SU-DHL-6 (cell line): ENCODE measurements around the gene SP140L.

Experiments used
- H2AFZ ChIP-seq: fragments of 200-600 bp; sonication (generic); 2 replicates; pipeline ENCODE4 v1.6.1; 2014; ENCODE audit warnings: low read depth, mild to moderate bottlenecking, moderate library complexity, mixed read lengths, antibody characterized with exemption, low read length; ENCODE audit not compliant: severe bottlenecking
- H3F3A ChIP-seq: fragments of 200-600 bp; shearing (Covaris generic); 2 replicates; pipeline ENCODE4 v1.6.0; 2016; ENCODE audit warnings: antibody characterized with exemption, mild to moderate bottlenecking; ENCODE audit not compliant: insufficient read depth
- H3K27ac ChIP-seq: fragments of 200-600 bp; sonication (generic); 2 replicates; pipeline ENCODE4 v1.5.1; 2016; ENCODE audit warnings: low read depth, mild to moderate bottlenecking, low read length, moderate library complexity, mixed read lengths
- H3K27me3 ChIP-seq: fragments of 200-600 bp; sonication (generic), shearing (Covaris generic); 2 replicates; pipeline ENCODE4 v1.6.0; 2014; ENCODE audit warnings: mild to moderate bottlenecking, low read length
- H3K36me3 ChIP-seq: fragments of 200-600 bp; sonication (generic); 2 replicates; pipeline ENCODE4 v1.6.1; 2014; ENCODE audit warnings: mild to moderate bottlenecking, low read length, mixed read lengths
- H3K4me2 ChIP-seq: fragments of 300-600, 200-600 bp; shearing (Covaris generic), sonication (generic); 2 replicates; pipeline ENCODE4 v1.6.0; 2014; ENCODE audit warnings: low read length, low read depth, mild to moderate bottlenecking; ENCODE audit not compliant: poor library complexity, severe bottlenecking
- H3K4me3 ChIP-seq: fragments of 200-600 bp; sonication (generic); 2 replicates; pipeline ENCODE4 v1.5.1; 2014; ENCODE audit warnings: antibody characterized with exemption, low read length, mild to moderate bottlenecking, mixed read lengths; ENCODE audit not compliant: insufficient read depth, poor library complexity, severe bottlenecking
- H3K79me2 ChIP-seq: fragments of 200-600 bp; sonication (generic); 2 replicates; pipeline ENCODE4 v1.6.1; 2014; ENCODE audit warnings: mild to moderate bottlenecking, low read length, moderate library complexity; ENCODE audit not compliant: insufficient read depth
- H3K9ac ChIP-seq: fragments of 200-600 bp; sonication (generic); 2 replicates; pipeline ENCODE4 v1.7.0; 2014; ENCODE audit warnings: mild to moderate bottlenecking, low read length
- H3K9me2 ChIP-seq: fragments of 200-600 bp; sonication (generic); replicated peaks from 2 replicates; pipeline ENCODE4 v1.6.1; 2014; ENCODE audit warnings: low read length; ENCODE audit not compliant: insufficient read depth
- H3K9me3 ChIP-seq: fragments of 200-600 bp; sonication (generic); 2 replicates; pipeline ENCODE4 v1.6.1; 2014; ENCODE audit warnings: low read length, mixed read lengths; ENCODE audit not compliant: insufficient read depth
- H4K20me1 ChIP-seq: fragments of 200-600 bp; sonication (generic); 2 replicates; pipeline ENCODE4 v1.6.1; 2014; ENCODE audit warnings: low read depth, mild to moderate bottlenecking, antibody characterized with exemption, low read length, moderate library complexity, mixed read lengths
- CTCF ChIP-seq: fragments of 200-600 bp; sonication (generic); IDR thresholded peaks from one replicate; pipeline ENCODE4 v1.5.1; 2017; ENCODE audit warnings: antibody characterized with exemption, mild to moderate bottlenecking, low read length, moderate library complexity; ENCODE audit not compliant: insufficient read depth, poor library complexity, severe bottlenecking
- EZH2phosphoT487 ChIP-seq: fragments of 200-600 bp; sonication (generic), shearing (Covaris generic); conservative IDR thresholded peaks from 2 replicates; pipeline ENCODE4 v1.6.1; 2018; ENCODE audit warnings: mild to moderate bottlenecking, antibody characterized with exemption, low read length, moderate library complexity, mixed read lengths

SP140L gene

GRCh38 chr2:230358305-230358704 is 31.3 kb downstream of the SP140L start:
- Histone ChIP-seq H2AFZ (no peak overlapping the region), H3K79me2 (no peaks in the 10 kb centered on the region), H3K27ac (no peak overlapping the region), H3K4me3 (no peak overlapping the region), H3K9me2 (no peaks in the 10 kb centered on the region), H4K20me1 (peaks cover 3% of the 10 kb centered on the region; the same call in 1 of the 2 replicates), H3K9ac (no peak overlapping the region), H3K9me3 (no peaks in the 10 kb centered on the region), H3K4me2 (no peak overlapping the region), H3K27me3 (no peaks in the 10 kb centered on the region), H3F3A (peaks cover 5% of the 10 kb centered on the region; the same call in 1 of the 2 replicates), H3K36me3 (peaks cover 11% of the 10 kb centered on the region; the same call in 1 of the 2 replicates)
- no peak for TF ChIP-seq EZH2phosphoT487
- no peak for TF ChIP-seq CTCF

GRCh38 chr2:230360028-230360427 is 33.0 kb downstream of the SP140L start:
- Histone ChIP-seq H3K79me2 (no peaks in the 10 kb centered on the region), H3K9me3 (no peaks in the 10 kb centered on the region), H3F3A (peaks cover 5% of the 10 kb centered on the region; the same call in 1 of the 2 replicates), H4K20me1 (no peaks in the 10 kb centered on the region), H3K4me2 (no peak overlapping the region), H3K36me3 (peaks cover 16% of the 10 kb centered on the region), H3K9me2 (no peaks in the 10 kb centered on the region), H3K9ac (no peak overlapping the region), H3K27ac (no peak overlapping the region), H3K4me3 (no peak overlapping the region), H3K27me3 (no peaks in the 10 kb centered on the region), H2AFZ (no peak overlapping the region)
- no peak for TF ChIP-seq EZH2phosphoT487
- TF ChIP-seq CTCF = no peak

GRCh38 chr2:230362030-230362691 is 35.2 kb downstream of the SP140L start:
- Histone ChIP-seq H3F3A (no peaks in the 10 kb centered on the region; the same call in 1 of the 2 replicates), H3K9ac (no peak overlapping the region), H3K27ac (peak overlapping the region; percentile 55), H3K4me3 (no peak overlapping the region), H4K20me1 (no peaks in the 10 kb centered on the region), H3K27me3 (no peaks in the 10 kb centered on the region), H2AFZ (peak overlapping the region; percentile 1), H3K36me3 (peaks cover 21% of the 10 kb centered on the region), H3K9me3 (no peaks in the 10 kb centered on the region), H3K9me2 (no peaks in the 10 kb centered on the region), H3K4me2 (peak overlapping the region; percentile 20), H3K79me2 (no peaks in the 10 kb centered on the region)
- TF ChIP-seq CTCF = no peak
- TF ChIP-seq EZH2phosphoT487 = no peak
